Activated CD4-positive, alpha-beta T cell treated with anti-CD3 and anti-CD28 coated beads, Interleukin-2, amount 50 U/mL, for 4 hours (primary cell): ENCODE results near the gene STEAP1.
"Not testable (repeated sequence)": the region's sequence is repeated elsewhere in the genome, so short reads cannot be mapped to it uniquely, and the experiment has no call there.

Experiments
- DNase-seq, 2 experiments: peaks; one replicate each; pipeline ENCODE4 v3.0.0-alpha.2; 2020

Gene STEAP1

GRCh38 chr7:90153943-90154771, at the start of gene STEAP1:
STEAP1 (plus strand) TSS chr7:90154469; CDS start chr7:90159789, 5,320 bp downstream.
- DNase-seq: peak; percentile 78 to 82

GRCh38 chr7:90114972-90115371, 39.3 kb upstream of the STEAP1 start:
- DNase-seq: not testable (repeated sequence)

DNA sequence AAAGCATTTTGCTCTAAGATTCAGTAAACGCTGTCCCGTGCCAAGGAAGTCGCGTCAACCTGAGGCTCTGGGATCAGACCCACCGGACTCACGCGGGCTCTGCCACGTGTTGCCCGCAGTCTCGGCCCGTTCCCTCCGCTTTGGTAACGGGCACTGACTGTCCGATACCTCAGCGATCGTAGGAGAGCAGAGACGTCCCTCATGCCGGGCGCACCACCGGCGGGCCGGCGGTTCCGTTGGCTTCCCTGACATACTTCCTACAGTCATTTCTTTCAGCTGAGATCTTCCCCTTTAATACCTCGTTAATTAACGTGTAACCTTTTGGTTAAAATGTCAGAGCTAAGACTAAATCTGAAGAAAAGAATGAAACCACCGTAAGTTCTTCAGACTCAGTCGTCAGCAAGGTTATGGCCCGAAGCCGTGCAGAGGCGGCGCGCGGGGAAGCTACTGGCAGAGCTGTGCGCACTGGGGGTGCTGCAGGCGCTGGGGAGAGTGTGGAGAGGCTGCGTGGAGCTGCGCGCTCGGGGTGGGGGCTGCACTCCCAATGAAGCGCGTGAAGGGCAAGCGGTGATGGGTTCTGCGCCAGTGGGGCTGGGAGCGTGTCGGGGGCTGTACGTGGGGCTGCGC, 35.6 kb upstream of the STEAP1 start:
- DNase-seq: peak in 1 of 2 experiments; percentile 3

- DNase-seq: peak; percentile 40 to 42
Measured at GRCh38 chr7:90119178-90119971, 34.9 kb upstream of the STEAP1 start.

- not testable (repeated sequence) for DNase-seq
Measured at GRCh38 chr7:90120205-90120604, 34.1 kb upstream of the STEAP1 start.

- not testable (repeated sequence) for DNase-seq
Measured at GRCh38 chr7:90131746-90132145, 22.5 kb upstream of the STEAP1 start.

- not testable (repeated sequence) for DNase-seq
Measured at GRCh38 chr7:90147079-90147960, 6.9 kb upstream of the STEAP1 start.

GRCh38 chr7:90149428-90149827, 4.8 kb upstream of the STEAP1 start:
- not testable (repeated sequence) for DNase-seq

DNA sequence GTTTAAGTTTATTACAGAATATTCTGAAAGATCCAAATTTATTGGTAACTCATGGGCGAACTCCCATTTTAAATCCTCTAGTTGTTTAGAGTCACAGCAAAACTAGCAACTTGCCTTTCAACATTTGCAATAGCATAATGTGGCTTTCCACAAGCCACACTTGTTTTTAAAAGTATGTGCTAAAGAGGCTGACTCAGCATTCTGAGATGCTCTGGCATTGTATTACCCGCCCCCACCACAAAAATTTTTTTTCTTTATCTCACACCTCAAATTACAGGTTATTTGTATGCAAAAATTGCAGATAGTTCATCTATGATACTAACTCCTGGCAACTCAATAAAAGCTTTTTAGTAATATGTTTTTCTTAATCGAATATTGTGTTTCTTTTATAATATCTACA, 2.4 kb upstream of the STEAP1 start:
- DNase-seq: not testable (repeated sequence)

GRCh38 chr7:90152642-90153253, 1.5 kb upstream of the STEAP1 start:
- DNase-seq: not testable (repeated sequence)

DNA sequence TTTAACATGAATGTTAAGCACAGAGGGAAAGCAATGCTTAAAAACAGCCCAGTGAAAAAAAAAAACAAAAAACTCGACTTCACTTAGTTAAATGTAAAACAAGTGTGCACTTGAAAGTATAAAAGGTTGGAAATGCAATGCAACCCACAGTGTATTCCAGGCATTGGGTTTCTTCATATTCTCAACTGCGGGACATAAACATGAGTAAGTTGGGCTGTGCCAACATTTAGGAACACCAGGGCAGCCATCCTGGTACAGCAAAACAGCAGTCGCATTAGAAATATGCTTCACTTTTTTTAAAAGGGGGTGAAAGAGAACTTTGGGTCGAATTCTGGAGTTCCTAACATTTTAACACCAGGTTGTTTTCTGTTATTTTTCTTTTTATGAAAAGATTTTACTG, 937 bp downstream of the STEAP1 start:
- no peak for DNase-seq

DNA sequence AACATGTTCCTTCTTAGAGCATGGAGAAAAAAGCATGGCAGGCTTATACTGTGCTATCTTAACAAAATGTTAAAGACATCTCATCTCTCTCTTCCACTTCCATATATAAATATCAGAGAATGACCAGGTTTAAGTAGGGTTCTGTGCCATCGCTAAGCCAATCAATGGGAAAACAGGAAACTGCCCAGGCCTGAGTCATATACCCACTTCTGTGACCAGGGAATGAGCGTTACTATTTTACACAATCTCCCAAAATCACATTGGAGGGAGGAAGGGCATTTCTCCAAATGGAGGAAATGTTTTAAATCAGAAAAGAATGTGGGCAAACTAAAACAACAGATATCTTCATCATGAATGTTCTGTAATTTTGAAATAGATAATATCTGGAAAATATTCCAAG, 3.1 kb downstream of the STEAP1 start:
- DNase-seq: not testable (repeated sequence)

DNA sequence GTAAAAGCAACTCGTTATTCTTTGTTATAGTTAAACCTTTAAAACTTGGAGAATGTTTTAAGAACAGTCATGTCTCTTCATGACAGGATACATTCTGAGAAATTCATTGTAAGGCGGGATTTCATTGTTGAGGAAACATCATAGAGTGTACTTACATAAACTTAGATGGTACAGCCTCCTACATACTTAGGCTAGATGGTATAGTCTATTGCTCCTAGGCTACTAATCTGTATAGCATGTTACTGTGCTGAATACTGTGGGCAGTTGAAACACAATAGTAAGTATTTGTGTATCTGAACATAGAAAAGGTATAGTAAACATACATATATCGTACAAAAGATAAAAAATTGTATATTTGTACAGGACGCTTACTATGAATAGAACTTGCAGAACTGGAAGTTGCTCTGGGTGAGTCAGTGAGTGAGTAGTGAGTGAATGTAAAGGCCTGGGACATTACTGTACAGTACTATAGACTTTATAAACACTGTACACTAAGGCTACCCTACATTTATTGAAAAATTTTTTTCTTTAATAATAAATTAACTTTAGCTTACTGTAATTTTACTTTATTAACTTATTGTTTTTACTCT, 3.6 kb downstream of the STEAP1 start:
- not testable (repeated sequence) for DNase-seq

DNA sequence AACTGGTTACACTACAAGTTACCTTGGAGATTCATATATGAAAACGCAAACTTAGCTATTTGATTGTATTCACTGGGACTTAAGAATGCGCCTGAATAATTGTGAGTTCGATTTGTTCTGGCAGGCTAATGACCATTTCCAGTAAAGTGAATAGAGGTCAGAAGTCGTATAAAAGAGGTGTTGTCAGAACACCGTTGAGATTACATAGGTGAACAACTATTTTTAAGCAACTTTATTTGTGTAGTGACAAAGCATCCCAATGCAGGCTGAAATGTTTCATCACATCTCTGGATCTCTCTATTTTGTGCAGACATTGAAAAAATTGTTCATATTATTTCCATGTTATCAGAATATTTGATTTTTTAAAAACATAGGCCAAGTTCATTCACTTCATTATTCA, 9.3 kb downstream of the STEAP1 start:
- DNase-seq: no peak

GRCh38 chr7:90165724-90166123, 11.5 kb downstream of the STEAP1 start:
- no peak for DNase-seq

DNA sequence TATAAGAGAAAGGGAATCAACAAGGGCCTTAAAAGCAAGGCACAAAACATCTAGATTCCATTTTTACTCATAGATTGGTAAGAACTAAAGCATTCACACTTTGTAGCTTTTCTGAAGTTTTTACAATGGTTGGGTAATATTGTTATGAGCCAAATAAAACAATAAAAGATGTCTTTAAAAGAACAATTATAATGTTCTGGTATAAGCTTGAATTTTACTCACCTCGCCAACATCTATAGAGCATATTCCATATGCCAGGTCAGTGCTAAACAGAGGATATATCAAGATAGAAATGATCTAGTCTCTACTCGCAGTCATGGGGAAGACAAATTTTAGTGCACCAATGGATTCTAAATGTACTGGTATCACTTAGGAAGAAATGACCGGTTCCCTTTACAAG, 11.9 kb downstream of the STEAP1 start:
- no peak for DNase-seq

GRCh38 chr7:90167361-90167760, 13.1 kb downstream of the STEAP1 start:
- no peak for DNase-seq

GRCh38 chr7:90169891-90170290, 15.6 kb downstream of the STEAP1 start:
- DNase-seq: no peak

DNA sequence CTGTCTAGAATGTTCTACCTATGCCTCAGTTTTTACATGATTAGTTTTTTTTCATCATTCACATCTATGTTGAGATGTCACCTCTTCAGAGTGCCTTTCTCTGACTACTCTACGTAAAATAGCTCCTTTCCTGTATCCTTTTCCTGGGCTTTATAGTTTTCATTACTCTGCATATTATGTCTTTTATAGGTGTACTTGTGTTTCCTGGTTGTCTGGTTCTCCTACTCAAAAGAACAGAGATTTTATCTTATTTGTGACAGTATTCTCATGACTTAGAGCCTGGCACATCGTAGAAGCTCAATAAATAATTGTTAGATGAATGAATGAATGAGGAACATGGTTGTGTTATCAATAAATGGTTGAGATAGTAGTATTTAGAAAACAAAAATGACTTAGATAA, 17.9 kb downstream of the STEAP1 start:
- DNase-seq: no peak

DNA sequence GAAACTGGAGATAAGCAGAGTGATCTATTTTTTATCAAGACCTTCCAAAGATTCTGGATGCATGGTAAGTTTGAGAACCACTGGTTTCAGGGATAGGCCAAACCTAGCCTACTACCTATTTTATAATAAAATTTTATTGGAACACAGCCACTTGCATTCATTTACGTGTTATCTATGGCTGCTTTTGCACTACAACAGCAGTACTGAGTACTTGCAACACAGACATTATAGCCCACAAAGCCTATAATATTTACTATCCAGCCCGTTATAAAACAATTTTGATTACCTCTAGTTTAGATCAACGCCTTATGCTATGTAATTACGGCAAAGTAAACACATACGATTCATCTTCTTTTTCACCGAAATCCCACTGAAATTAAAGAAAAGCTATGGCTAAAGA, 18.4 kb downstream of the STEAP1 start:
- no peak for DNase-seq

DNA sequence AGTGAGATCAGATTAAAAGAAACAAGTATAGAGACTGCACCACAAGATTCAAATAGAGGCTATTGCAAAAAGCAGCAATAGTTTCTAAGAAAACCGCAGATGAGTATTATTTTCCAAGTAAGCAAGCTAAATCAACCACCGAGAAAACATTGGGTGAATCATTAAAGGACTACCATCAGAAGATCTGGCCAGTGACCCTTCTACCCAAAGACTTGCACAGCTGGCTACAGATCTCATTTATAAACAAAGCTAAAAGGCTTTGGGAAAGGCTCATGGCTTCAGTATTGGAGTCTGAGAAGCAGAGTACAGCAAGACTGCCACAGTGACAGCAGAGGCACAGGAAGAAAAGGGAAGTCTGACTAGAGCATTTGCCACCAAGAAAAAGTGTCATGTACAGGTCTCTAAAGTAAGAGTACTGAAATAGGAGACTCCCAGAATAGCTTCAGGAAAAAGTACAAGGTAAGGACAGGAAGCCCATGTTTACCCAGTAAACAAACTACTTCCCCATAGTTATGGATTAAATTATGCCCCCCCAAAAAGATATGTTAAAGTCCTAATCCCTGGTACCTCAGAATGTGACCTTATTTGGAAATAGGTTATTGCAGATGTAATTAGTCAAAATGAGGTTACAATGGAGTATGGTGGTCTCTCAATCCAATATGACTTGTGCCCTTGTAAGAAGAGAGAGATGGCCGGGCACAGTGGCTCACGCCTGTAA, 19.0 kb downstream of the STEAP1 start:
- no peak for DNase-seq
